Fibroblast of mammary gland (primary cell): ENCODE results near the gene CTIF.
A peak's percentile ranks its signal among the peaks of the same experiment; 100 is the strongest.

ENCODE experiments used
- DNase-seq: peaks from one replicate; pipeline ENCODE4 v3.0.0-alpha.2; 2010; ENCODE audit warnings: low read depth
- H3K4me3 ChIP-seq: 2 replicates; pipeline ENCODE4 v1.5.1; 2011; ENCODE audit warnings: low read depth, mild to moderate bottlenecking, low read length, moderate library complexity; ENCODE audit not compliant: control insufficient read depth
- TF ChIP-seq, protein P1 (sequence below): conservative IDR thresholded peaks from 2 replicates; pipeline ENCODE4 v1.5.1; 2011; ENCODE audit warnings: low read depth, low read length, inconsistent platforms; ENCODE audit not compliant: control insufficient read depth, insufficient read depth

The CTIF gene

DNA sequence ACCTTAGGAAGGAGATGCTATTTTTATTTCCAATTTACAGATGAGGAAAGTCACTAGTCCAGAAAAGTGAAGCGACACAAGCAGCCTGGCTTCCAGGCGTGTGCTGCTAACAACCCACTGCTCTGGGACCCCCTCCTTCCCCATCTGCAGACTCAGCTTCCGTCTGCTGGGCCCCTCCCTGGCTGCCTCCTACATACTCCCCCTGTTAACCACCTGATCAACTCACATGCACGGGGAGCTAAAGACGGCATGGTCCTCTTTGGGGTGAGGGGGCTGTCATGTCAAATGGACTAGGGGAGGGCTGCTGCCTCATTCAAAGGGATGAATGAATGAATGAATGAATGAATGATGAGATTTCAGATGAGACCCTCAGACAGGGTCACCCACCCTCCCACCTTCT, 184.2 kb downstream of the CTIF start:
- DNase-seq, result no peak
- TF ChIP-seq, protein P1, sequence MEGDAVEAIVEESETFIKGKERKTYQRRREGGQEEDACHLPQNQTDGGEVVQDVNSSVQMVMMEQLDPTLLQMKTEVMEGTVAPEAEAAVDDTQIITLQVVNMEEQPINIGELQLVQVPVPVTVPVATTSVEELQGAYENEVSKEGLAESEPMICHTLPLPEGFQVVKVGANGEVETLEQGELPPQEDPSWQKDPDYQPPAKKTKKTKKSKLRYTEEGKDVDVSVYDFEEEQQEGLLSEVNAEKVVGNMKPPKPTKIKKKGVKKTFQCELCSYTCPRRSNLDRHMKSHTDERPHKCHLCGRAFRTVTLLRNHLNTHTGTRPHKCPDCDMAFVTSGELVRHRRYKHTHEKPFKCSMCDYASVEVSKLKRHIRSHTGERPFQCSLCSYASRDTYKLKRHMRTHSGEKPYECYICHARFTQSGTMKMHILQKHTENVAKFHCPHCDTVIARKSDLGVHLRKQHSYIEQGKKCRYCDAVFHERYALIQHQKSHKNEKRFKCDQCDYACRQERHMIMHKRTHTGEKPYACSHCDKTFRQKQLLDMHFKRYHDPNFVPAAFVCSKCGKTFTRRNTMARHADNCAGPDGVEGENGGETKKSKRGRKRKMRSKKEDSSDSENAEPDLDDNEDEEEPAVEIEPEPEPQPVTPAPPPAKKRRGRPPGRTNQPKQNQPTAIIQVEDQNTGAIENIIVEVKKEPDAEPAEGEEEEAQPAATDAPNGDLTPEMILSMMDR, result no peak
- no peak overlapping the region for H3K4me3 ChIP-seq

DNA sequence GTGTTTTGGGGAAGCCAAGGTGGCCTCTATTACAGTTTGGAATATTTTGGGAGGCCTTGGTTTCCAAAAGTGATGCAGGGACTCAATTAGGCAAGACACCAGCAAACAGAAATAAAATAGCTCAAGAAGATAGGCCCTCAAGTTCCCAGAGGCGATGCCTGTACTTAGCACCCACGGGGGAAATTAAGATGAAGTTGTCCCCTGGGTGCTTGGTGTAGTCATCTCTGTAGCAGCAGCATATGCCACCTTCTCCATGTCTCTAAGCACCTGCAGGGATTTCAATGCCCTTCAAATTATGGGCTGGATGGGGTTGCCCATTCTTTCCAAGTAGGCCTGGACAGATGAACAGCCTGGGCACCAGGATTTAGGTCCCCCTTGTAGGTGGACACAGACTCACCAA, 185.0 kb downstream of the CTIF start:
- DNase-seq, result no peak
- TF ChIP-seq, protein P1, result no peak
- H3K4me3 ChIP-seq, result no peak overlapping the region

GRCh38 chr18:48724442-48724841, 185.6 kb downstream of the CTIF start:
- DNase-seq, result no peak
- no peak overlapping the region for H3K4me3 ChIP-seq
- TF ChIP-seq, protein P1, result no peak

GRCh38 chr18:48724939-48725338, 186.1 kb downstream of the CTIF start:
- DNase-seq, result no peak
- no peak overlapping the region for H3K4me3 ChIP-seq
- TF ChIP-seq, protein P1, result no peak

DNA sequence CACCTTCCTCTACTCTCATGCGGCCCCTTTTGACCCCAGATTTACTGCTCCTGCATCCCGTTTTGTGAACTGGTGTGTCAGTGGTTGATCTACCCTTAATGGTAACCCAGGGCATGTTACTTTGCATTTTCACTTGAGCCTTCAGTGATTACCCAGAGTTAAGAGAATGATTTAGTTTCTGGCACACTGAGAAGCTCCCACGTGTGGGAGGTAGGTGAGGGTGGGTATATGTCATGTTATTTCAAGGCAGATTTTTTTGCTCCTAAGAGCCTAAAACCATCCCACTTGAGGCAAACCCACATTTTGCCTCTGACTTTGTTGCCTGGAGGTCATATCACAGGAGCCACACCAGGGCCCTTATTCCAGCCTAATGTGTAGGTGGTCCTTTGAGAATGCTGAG, 186.7 kb downstream of the CTIF start:
- no peak overlapping the region for H3K4me3 ChIP-seq
- DNase-seq, result no peak
- TF ChIP-seq, protein P1, result no peak

GRCh38 chr18:48727681-48728080, 188.8 kb downstream of the CTIF start:
- H3K4me3 ChIP-seq, result no peak overlapping the region
- peak; percentile 91 for DNase-seq
- TF ChIP-seq, protein P1, result no peak

DNA sequence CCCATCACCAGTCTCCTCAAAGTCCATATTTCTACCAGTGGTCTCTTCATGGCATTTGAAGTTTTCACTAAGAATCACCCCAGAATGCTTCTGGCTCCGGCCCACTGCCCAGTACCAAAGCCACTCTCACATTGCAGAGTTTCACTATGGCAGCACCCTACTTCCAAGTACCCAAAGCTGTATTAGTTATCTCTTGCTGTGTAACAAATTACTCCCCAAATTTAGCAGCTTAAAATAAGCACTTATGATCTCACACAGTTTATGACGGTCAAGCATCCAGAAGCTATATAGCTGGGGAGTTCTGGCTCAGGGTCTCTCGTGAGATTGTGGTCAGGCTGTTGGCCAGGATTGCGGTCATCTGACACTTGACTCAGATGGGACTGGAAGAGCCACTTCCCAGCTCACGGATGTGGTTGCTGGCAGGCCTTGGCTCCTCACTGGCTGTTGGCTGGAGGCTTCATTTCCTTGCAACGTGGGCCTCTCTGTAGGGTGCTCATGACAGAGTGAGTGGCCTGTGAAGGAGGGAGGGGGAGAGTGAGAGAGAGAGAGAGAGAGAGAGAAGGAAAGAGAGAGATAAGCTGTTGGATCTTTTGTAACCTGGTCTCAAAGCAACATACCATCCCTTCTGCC, 189.5 kb downstream of the CTIF start:
- H3K4me3 ChIP-seq, result no peak overlapping the region
- DNase-seq, result peak; percentile 100
- TF ChIP-seq, protein P1, result no peak
